ENCODE data around the gene HPSE2.

DNA sequence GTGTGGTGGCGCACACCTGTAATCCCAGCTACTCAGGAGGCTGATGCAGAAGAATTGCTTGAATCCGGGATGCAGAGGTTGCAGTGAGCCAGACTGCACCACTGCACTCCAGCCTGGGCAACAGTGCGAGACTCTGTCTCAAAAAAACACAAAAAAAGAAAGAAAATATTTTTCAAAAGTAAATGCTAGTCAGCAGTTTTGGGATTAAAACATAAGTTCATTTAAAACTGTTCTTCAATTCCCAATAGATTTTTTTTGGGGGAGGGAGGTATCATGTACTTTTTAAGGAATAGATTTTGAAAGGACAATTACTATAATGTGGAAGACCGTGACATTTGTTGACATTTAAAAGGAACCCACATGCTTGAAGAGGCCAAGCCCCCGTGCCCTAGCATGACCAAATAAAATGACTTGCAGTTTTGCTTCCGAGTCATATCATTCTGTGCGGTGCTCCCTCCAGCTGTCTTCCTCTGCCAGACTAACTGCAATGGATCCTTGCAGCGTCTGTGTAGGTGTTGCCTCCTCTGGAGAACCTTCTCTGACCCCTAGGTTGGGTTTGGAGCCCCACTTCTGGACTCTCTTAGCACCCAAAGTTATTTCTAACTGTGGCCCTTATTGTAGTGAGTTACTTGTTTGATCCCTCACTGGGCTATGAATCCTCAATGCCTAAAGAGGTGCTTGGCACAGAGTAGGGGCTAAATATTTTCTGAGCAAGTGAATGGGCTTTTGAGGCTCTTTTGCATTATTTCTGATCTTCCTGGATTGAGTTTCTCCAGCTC, 771.5 kb downstream of the HPSE2 start:
- TF ChIP-seq EZH2 (IDR thresholded peaks at IDR 0.05; ENCODE audit: insufficient read depth, poor library complexity, severe bottlenecking) = no peak
- no peak for TF ChIP-seq EZH2phosphoT487 (IDR thresholded peaks at IDR 0.05; ENCODE audit: insufficient read depth, low read depth)

All from GM23248 (cell line).